Activated CD4-positive, alpha-beta T cell treated with anti-CD3 and anti-CD28 coated beads, Interleukin-2, amount 50 U/mL, for 24 hours (primary cell): ENCODE results near the gene PTER.

Source experiments
- DNase-seq, 2 donors: peaks; one replicate each; pipeline ENCODE4 v3.0.0-alpha.2; 2020; ENCODE audit warnings: low read depth in 1 of 2, low spot score in 1 of 2

The PTER gene, protein sequence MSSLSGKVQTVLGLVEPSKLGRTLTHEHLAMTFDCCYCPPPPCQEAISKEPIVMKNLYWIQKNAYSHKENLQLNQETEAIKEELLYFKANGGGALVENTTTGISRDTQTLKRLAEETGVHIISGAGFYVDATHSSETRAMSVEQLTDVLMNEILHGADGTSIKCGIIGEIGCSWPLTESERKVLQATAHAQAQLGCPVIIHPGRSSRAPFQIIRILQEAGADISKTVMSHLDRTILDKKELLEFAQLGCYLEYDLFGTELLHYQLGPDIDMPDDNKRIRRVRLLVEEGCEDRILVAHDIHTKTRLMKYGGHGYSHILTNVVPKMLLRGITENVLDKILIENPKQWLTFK

DNA sequence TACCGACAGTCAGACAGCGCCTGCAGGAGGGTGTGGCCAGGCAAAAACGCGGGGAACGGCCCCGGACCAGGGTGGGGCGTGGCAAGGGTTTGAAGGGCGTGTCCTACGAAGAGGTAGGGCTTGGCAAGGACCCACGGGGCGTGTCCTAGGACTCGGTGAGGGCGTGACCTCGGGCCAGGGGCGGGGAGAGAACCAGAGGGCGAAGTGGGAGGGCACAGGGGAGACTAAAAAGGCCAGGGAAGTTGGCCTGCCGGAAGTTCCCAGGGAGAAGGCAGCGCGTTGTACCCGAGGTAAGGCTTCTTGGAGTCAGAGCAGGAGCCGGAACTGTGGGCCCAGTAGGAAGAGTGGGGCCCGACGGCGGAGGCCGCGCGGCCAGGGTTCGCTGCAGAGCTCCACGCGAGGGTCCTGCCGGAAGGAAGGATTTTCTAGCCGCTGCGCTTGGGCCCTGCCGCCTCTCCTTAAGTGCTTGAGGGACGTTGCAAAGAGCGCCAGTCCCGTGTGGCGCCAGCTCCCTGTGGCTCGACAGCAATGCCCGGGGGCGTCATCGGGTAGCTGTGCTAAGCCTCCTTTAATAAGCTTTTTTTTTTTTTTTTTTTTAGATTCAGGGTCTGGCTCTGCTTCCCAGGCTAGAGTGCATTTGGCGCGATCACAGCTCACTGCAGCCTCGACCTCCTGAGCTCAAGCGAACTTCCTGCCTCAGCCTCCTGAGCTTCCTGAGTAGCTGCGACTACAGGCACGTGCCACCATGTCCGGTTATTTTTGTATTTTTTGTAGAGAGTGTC lies at the start of gene PTER:
PTER (plus strand) TSS at position 253 of the 782 bp plus-strand sequence. CDS start 47,375 bp downstream, outside the sequence.
- peak; percentile 98 to 99 for DNase-seq

DNA sequence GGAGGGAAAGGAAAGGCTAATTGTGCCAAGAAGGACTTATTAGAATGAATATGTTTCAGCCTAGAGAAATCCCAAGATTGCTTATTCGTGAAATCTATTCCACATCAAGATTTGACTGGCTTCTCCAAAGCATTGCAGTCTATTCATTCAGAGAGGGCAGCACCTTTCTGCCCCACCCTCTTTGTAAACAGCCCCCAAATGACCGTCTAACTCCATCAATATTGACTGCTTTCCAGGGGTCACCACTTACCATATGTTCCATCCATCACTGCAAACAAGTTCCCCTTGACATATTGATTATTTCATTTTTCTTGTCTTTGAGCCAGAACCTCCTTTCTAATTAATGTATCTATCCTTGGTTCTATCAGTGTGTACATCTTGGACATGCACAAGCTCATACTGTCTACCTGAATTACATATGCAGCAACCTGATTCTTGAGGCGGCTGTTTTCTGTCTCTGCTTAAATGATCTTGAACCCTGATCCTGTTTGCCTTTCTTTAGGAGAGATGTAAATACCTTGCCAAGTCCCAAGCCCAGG lies 44.2 kb upstream of the PTER start:
- DNase-seq: no peak

DNA sequence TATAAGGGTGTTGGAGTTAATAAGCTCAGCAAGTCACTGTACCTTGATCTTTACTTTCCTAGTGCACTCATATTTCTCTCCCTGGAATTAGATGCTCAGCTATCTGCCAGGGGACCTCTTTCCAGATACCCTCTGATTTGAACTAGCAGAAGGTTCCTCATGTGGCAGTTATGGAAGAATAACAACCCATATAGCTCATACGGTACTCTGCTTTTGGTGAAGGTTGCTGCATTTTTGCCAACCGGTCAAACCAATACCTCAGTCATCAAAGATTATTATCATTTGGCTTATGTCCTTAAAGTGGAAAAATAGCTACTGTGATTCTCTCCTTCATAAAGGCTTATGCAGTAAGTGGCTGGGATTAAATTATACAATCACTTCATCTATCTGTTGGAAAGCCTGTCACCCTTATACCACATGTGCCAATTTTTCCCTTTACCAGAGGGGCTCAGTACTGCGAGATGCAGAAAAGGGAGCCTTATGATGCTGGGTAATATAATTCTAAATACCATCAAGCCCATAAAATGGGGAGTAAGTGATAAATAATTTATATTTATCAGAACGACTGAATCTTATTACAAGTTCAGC lies 43.4 kb upstream of the PTER start:
- no peak for DNase-seq

DNA sequence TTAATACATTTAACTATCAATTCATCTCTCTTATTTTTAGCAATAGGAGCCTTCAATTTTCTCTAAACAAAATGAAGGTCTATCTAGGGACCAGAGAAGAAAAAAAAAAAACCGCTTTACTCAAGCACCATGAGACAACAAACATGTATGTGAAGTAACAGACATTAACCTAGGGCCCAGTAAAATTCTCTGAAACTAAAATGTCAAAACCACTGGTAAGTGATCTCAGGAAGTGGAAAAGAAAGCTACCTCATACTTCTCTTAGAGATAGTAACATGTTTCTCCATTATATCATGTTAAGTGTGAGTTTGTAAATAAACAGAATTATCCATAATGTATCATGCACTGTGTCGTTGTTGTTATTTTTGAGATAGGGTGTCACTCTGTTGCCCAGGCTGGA lies 35.4 kb upstream of the PTER start:
- no peak for DNase-seq

DNA sequence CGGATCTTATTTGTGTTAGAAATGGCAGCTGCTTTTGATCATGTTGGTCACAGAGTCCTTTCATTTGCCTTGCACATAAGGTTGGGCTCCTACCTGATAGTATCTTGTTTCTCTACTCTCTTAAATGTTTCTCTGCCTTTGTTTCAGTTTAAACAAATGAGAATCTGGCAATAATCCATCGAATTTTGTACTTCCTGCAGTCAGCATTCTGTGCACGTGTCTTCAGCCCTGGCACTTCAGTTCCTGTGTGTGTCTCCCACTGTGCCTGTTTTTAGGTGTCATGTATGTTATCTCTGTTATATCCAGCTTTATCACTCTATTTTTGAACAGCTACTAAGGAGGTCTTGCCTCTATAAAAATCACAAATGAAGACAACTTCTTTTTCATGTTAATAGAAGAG lies 28.4 kb upstream of the PTER start:
- DNase-seq: no peak

DNA sequence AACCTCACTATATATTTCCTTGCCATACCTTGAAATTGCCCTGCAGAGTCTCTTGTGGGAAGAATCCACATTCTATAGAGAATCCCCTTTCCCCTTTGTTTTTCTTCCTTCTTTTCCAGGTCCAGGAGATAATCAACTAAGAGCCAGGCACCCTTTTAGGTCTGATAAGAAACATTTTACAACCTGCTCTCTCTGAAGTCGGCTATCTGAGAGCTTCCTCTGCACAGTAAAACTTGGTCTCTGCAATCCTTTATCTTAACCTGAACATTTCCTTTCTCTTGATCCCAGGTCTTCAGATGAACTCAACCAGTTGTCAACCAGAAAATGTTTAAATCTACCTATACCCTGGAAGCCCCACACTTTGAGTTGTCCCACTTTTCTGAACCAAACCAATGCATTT lies 19.5 kb upstream of the PTER start:
- no peak for DNase-seq

DNA sequence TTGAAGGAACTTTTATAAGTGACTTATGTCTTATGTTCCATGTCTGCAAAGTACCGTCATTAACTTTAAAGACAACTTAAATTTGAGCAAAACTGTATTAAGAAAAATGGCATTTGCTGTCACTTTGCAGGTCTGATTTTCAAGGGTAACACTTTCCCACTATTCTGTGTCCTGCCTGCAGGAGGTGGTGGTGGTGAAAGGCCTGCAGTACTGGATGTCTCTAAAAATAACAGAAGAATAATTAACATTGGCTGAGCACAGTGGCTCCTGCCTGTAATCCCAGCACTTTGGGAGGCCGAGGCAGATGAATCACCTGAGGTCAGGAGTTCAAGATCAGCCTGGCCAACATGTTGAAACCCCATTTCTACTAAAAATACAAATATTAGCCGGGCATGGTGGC lies 13.2 kb upstream of the PTER start:
- DNase-seq: no peak

DNA sequence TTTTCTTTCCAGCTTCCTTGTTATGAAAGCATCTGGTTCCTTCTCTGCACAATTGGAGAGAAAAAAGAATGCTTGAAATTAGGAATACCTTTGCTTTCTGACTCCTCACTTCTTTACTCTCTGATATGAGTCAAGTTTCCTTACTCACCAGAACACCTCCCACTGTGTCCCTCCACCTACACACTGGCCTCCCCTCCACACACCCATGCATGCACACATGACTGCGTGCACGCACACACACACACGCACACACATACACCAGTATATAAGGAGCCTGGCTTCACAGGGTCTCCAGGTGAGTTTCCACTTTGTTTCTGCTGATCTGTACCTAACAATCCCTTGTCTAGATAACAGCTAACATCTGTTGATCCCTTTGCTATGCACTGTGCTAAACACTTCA lies 11.4 kb upstream of the PTER start:
- no peak for DNase-seq

DNA sequence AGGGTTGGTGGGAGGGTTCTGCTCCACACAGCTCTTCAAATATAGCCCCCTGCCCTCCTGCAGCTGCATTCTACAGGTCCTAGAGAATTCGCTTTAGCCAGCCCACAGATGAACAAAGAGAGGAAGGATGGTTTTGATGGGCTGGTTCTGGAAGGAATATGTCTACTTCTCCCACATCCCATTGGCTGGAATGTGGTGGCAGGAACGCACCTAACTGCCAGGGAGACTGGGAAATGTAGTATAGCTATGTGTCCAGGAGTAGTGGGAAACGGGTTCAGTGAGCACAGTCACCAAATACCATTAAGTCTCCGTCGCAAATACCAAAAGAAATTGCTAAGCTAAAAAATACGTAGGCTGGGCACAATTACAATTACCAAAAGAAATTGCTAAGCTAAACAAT lies 7.3 kb upstream of the PTER start:
- DNase-seq: no peak

DNA sequence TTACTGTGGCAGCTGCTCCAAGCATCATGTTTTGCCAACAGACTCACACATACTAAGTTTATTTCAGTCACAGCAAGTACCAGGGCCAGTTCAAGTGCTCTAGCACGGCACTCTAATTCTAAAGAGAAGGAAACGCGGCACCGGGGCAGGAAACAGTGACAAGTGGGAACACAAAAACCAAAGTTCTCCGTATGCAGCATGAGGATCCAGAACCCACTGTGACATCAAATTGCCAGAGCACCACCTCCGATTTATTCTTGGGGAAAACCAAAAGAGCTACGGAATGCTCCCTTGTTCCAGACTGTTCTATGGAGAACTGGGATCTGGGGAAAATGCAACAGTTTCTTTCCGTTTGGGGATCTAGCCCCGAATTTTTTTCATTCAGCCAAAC lies 448 bp upstream of the PTER start:
- peak in 1 of 2 donors; percentile 5 for DNase-seq

DNA sequence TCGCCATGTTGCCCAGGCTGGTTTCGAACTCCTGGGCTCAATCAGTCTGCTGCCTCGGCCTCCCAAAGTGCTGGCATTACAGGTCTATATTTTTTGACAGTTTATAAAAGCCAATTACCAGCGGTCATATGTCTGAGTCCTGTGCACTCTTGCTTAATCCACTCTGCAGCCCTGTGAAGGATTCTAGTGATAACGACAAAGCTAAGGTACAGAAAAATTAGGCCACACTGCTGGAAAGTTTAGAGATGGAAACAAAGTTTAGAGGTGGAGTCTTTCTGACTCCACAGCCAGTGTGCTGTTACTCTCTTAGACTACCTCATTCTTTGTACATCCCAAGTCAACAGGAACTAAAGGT lies 707 bp downstream of the PTER start:
- no peak for DNase-seq

DNA sequence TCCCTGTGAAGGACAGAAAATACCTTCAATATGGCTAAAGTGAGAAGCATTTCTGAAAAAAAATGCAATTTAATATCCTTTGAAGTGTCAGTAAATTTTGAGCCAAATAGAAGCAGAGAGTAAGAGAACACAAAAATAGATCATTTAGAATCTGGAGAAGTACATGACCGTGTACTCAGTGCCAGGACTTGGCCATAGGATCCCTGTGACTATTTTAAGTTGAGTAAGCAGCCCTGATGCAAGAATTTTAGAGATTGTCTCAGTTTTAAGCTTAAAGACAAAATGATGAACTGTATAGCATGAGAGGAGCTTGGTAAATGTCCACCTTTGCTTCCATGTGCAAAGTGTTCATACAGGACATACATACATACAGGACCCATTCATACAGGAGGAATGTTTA lies 2.5 kb downstream of the PTER start:
- DNase-seq: no peak

DNA sequence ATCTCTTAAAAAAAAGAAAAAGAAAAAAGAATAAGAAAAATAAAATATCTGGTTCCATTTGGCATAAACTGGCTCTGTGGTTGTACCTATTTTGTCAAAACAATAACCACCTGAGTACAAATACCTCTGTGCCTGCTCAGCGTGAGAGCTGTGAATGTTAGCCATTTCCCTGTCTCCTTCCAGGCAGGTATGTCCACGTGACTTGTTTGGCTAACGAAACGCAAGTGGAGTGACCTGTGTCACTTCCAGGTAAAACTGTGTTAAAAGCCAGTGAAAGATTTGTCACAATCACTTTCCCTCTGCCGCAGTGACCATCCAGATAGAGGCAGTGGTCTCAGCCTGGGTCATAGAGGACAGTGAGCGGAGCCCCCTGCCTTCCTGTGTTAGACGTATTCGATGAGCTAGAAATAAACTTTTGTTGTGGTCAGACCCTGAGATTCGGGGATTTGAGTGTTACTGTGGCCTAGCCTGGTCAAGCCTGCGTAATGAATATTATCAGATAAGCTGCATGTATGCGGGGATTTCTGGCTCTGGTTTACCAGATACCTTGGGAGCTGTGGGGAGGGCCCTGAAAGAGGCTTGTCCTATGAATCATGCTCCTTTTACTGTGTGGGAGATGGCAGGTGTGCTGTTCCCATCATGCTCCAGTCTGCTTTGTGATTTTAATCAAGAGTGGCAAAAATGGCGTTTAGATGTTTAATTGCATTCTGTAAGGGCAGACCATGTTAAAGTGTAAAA lies 3.8 kb downstream of the PTER start:
- DNase-seq: no peak

DNA sequence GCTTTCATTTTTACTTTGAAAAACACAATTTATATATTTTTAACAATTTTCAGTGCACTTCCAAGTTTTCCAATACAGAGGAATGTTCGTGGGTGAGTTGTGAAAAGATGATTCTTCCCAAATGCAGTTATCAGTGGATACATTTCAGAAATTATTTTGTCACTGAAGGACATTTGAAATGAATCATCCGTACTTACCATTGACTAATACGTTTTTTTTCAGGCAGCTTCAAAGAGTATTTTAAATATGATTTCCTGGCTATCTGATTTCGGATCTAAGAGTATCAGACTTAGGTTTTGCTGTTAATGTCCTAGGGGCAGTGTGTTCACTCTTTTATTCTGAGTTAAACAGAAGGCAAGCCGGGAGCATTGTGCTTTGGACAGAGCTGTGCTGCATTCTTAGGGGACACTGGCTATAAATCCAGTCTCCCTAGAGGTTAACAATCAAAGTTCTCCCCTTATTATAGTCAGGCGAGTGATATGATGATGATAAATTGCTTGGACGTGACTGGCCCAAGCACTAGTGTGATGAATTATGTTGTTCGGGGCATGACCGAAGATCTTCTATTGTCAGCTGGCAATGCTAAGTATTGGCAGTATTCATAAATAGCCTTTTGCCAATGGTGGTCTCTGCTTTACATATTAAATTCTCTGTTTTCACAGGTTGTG lies 4.5 kb downstream of the PTER start:
- DNase-seq: no peak

DNA sequence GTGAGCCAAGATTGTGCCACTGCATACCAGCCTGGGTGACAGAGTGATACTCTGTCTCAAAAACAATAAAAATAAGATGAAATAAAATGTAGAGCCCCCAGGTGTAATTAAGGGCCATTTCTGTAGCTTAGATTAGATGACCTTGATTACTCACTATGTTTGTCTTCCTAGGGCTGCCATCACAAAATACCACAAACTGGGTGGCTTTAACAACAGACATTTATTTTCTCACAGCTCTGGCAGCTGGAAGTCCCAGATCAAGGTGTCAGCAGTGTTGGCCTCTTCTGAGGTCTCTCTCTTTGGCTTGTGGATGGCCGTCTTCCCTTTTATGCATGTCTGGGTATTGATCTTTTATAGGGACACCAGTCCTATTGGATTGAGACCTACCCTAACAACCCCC lies 6.1 kb downstream of the PTER start:
- DNase-seq: no peak

DNA sequence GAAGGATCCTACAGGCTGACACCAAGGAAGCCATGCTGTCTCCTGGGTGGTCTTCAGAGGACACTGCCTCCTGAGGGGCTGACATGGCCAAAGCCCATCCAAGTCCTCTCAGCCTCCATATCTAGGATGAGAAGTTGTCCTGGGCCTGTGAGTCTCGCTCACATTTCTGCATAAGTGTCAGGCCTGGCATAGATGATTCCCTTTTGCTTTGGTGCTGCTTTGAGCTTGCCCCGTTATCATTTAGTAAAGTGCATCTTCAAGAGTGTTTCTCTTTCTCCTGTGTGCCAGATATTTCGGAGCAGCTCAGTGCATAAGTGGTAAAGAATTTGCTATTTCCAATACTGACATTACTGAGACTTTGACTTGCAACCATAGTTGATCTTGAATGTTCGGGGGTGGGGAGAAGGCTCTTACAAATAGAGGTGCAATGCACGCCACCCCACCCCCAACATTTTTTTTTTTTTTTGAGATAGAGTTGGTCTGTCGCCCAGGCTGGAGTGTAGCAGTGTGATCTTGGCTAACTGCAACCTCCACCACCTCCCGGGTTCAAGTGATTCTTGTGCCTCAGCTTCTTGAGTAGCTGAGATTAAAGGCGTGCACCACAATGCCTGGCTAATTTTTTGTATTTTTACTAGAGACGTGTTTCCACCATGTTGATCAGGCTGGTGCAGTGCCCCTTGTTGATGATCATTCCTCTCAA lies 9.1 kb downstream of the PTER start:
- DNase-seq: no peak

DNA sequence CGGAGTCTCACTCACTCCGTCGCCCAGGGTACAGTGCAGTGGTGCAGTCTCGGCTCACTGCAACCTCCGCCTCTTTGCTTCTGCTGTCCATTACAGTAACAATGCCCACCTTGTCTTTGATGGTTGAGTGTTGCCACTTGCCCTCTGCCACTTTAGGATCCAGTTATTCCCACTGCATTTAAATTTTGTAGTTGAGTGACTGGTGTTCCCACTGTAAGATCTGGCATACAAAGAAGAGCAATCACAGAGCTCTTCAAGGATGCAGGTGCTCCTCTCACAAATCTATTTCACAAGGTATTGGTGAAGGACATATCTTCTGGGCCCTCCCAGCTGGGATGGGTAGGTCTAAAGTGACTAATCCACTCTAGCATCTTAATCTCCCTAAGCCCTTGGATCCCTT lies 12.6 kb downstream of the PTER start:
- DNase-seq: no peak

DNA sequence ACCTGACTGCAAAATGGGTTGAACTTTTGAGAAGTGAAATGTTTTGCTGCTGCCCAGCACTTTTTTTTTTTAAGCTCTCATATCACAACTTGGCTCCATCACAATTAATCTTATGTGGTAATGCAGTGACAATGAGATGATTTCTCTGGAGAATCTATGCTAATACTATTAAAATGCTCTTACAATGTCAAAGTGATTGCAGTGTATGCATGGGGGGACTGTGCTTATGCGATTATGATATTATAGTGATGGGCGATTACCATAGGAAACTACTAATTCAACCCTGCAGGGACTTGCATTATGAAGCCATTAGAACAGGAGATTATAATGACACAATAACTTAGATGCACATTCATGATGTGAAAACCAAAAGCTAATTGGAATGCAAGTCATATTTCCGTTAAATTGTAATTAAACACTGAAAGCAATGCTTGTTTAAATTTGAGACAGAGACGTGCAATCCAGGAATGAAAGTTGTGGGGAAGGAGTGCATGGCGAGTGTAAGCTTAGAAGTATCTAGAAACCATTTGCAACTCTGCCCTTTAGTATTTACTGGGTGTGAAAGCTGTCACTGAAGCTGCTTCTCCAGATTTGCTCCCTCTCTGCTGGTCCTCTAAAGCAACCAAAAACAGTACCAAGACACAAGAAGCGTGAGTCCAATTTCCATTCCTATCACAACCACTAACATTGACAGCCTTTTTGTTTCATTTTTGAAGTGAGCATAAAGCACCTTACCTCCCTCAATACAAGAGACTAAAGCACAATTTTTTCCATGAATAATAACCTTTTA lies 21.6 kb downstream of the PTER start:
- no peak for DNase-seq

DNA sequence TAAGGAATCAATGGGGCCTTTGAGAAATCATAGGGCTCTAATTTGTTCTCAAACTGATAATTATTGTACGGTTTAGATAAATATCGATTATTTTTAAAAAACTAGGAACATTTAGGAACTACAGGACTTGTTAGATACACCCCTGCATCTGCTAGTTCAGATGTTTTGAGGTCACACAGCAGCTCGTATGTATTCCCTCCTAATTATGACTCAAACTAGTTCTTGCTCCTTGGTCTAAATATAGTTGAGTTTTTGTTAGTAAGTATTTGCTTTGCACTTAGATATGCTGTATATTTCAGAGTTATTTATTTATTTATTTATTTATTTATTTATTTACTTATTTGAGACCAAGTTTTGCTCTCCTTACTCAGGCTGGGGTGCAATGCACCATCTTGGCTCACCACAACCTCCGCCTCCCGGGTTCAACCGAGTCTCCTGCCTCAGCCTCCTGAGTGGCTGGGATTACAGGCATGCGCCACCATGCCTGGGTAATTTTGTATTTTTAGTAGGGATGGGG lies 22.7 kb downstream of the PTER start:
- DNase-seq: no peak
